Measurements from ENCODE around the gene TMEM258.

The TMEM258 gene

GRCh38 chr11:61778920-61779650, 13.3 kb downstream of the TMEM258 start:
- DNase-seq (ENCODE audit: low spot score) = no peak
- no peak for TF ChIP-seq CTCF (conservative IDR thresholded peaks at IDR 0.05; ENCODE audit: low read depth)
- ChIA-PET CTCF (interaction anchor here (1.3 kb wide), 1 partner anchor 31 kb away, joined by 4 read pairs; no protein-coding TSS in a partner anchor), POLR2A (ENCODE audit: low non-redundant PET) (no interaction called here)
- H3K27ac ChIP-seq = no peak overlapping the region

- ChIA-PET POLR2A (ENCODE audit: low non-redundant PET) (no interaction called here), CTCF (no interaction called here)
- no peak for TF ChIP-seq CTCF (conservative IDR thresholded peaks at IDR 0.05; ENCODE audit: low read depth)
- DNase-seq (ENCODE audit: low spot score) = no peak
- H3K27ac ChIP-seq = no peak overlapping the region
Measured at GRCh38 chr11:61778357-61778886, 14.0 kb downstream of the TMEM258 start.

GRCh38 chr11:61777234-61778090, 14.9 kb downstream of the TMEM258 start:
- peak; percentile 63 for DNase-seq (ENCODE audit: low spot score)
- no peak overlapping the region for H3K27ac ChIP-seq
- TF ChIP-seq CTCF (conservative IDR thresholded peaks at IDR 0.05; ENCODE audit: low read depth) = no peak
- ChIA-PET CTCF (no interaction called here), POLR2A (ENCODE audit: low non-redundant PET) (no interaction called here)

GRCh38 chr11:61776561-61777075, 15.8 kb downstream of the TMEM258 start:
- TF ChIP-seq CTCF (conservative IDR thresholded peaks at IDR 0.05; ENCODE audit: low read depth) = peak; percentile 49
- CTCF ChIA-PET = no interaction called here
- DNase-seq (ENCODE audit: low spot score) = peak; percentile 74
- POLR2A ChIA-PET (ENCODE audit: low non-redundant PET) = no interaction called here
- H3K27ac ChIP-seq = no peak overlapping the region

- CTCF ChIA-PET = interaction anchor here (0.6 to 1.4 kb wide), 2 partner anchors 28 to 342 kb away, joined by 3 to 10 read pairs; no protein-coding TSS in a partner anchor
- no peak overlapping the region for H3K27ac ChIP-seq
- POLR2A ChIA-PET (ENCODE audit: low non-redundant PET) = no interaction called here
- no peak for DNase-seq (ENCODE audit: low spot score)
- TF ChIP-seq CTCF (conservative IDR thresholded peaks at IDR 0.05; ENCODE audit: low read depth) = no peak
Measured at GRCh38 chr11:61775606-61776554, 16.5 kb downstream of the TMEM258 start.

Measured in RWPE1 (cell line).